Femur (tissue), 1 donor: Measurements from ENCODE around the gene ALDH4A1.

Source experiments
- DNase-seq: peaks from one replicate; pipeline ENCODE4 v3.0.0-alpha.2; 2017

ALDH4A1 gene

DNA sequence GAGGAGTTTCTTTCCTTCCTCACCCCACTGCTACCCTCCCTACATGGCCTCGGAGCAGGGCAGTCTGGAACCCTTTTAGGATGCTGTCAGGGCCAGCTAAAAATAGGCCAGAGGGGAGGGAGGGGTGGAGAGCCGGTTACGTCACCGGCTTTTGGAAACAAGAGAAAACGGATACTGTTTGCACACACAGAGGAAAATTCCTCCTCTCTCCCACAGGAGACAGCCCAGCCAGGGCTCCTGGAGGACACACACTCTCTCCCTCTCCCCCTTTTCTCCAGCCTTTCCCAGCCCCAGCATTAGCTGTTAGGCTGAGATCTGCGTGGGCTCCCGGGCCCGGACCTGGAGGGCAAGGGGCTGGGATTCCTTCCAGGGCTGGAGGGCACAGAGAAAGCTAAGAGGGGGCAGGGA is 20.0 kb upstream of the ALDH4A1 start:
- peak; percentile 94 for DNase-seq

GRCh38 chr1:18921516-18922251 is 19.3 kb upstream of the ALDH4A1 start:
- no peak for DNase-seq

- no peak for DNase-seq
Measured at GRCh38 chr1:18920931-18921330, 18.6 kb upstream of the ALDH4A1 start.

DNA sequence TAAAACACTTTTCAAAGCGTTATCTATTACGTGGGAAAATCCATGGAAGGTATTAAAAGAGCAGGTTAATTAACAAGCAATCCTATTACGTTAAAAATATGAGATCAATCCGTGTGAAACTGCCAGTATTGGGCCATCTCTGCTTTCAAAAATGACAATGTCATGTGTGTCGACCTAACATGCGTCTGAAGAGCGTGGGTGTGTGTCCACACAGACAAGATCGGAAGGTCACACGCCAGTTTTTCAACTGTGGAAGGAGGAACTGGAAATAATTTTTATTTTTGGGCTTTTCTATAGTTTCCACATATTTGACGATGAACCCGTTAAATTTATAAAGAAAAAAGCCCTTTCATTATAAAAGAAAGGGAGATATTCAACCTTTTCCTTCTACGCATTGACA is 17.6 kb upstream of the ALDH4A1 start:
- DNase-seq: no peak

DNA sequence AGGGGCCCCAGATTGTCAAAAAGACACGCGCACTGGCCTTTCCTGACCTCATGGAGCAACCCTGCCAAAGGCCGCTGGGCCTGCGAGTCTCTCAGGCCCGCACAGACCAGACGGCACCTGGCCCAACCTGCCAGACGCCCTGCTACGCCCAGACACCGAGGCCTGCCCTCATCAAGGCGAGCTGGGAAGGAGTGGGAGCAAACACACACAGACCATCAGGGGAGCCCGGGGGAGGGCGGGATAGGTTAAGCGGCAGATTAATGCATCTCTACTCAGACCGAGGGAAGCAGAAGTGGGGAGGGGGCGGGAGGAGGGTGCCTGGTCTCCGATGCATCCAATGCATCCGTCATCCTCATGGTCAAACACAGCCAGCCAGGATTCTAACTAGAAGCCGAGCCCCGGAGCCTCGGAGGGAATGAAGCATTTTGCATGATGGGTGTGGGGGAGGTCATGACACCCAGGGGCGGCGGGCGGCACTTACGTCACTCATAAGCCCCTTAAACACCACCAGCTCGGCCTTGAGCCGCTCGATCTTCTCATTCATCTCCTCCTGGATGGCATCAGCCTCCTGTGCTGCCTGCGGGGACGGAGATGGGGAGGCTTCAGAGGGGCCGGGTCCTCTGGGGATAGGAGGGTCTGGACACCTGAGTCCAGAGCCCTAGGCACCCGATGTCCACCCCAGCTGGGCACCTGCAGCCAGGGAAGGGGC is 17.0 kb upstream of the ALDH4A1 start:
- no peak for DNase-seq

- no peak for DNase-seq
Measured at GRCh38 chr1:18918417-18918816, 16.1 kb upstream of the ALDH4A1 start.

DNA sequence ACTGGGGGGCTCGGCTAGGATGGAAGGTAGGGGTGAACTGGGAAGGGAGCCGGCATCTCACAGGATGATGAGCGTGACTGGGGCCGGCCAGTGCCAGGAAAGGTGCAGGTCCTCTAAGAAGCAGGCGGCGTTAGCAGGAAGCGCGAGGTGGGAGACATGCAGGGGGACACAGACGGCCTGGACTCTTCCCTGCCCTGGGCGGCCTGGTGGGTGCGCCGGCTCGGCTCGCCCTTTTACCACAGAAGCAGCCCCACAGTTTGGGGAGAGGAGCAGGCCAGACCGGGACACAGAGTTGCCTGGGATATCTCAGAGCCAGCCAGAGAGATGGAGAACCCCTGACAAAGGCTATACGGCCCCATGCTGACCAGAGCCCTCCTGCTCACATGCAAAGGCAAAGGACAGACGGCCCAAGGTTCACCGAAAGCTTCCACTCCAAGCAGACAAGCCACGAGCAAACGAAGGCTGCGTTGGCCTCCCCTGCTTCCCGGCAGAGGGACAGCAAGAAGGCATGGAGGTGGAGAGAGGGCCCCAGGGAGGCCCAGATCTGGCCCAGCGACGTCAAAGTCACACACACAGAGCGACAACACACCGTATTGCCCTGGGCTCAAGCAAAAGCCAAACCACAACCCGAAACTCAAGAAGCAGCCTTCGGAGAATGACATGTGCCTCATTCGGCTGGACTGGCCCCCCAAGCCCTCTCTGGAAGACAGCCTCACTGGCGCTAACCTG is 14.9 kb upstream of the ALDH4A1 start:
- no peak for DNase-seq

DNA sequence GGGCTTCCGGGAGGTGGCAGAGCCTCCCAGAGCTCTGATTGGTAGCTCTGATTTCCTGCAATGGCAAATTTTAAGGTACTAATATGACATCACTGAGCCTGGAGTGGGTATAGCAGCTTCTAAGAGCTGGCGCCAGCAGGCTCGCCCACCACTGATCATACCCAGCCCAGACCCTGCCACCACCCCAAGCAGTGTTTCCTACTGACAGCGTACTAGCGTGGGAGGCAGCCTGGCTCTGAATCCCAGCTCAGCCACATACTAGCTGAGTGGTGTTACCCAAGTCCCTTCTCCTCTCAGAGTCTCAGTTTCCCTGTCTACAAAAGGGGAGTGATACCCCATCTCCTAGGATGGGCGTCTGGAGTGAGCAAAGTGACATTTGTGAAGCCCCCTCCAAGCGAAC is 13.0 kb upstream of the ALDH4A1 start:
- no peak for DNase-seq

GRCh38 chr1:18913065-18913835 is 10.9 kb upstream of the ALDH4A1 start:
- DNase-seq: peak; percentile 81

DNA sequence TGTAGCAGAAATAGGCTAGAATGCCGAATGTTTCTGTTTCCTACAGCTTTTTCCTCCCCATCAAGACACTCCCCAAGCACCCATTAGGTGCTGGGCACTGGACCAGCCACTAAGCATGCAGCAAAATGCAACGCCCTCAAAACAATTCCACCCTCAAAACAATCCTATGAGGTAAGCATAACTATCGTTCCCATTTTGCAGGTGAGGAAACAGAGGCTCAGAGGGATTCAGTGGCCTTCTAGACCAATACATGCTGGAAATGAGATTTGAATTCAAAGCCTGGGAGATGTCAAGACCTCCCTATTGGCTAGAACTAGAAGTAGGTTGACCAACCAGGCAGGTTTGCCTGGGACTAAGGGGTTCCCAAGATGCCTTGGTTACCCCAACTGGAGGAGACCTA is 10.2 kb upstream of the ALDH4A1 start:
- no peak for DNase-seq

- no peak for DNase-seq
Measured at GRCh38 chr1:18908911-18909771, 6.8 kb upstream of the ALDH4A1 start.

- DNase-seq: no peak
Measured at GRCh38 chr1:18907917-18908845, 5.8 kb upstream of the ALDH4A1 start.

- DNase-seq: peak; percentile 77
Measured at GRCh38 chr1:18907021-18907916, 4.9 kb upstream of the ALDH4A1 start.

DNA sequence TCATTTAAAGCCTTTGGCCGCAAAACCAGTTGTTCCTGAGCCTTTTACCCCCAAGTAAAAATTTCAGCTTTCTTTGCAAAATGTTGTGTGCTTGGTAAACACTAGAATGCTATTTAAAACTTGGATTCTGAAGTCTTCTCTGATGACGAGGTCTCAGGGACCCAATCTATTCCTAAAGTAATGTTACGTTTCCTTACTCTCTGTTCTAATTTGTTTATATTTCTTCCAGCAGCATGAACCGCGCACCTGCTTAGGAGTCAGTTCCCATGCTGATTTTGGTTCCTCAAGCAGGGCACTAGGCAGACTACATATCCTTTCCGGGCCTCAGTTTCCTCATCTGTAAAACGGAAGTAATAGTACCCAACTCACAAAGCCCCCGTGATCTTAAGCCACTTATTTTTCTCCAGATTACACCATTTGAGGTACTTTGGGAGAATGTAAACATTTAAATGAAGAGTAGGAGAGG is 969 bp upstream of the ALDH4A1 start:
- no peak for DNase-seq

GRCh38 chr1:18901952-18902522 is 318 bp downstream of the ALDH4A1 start:
- DNase-seq: peak; percentile 55

DNA sequence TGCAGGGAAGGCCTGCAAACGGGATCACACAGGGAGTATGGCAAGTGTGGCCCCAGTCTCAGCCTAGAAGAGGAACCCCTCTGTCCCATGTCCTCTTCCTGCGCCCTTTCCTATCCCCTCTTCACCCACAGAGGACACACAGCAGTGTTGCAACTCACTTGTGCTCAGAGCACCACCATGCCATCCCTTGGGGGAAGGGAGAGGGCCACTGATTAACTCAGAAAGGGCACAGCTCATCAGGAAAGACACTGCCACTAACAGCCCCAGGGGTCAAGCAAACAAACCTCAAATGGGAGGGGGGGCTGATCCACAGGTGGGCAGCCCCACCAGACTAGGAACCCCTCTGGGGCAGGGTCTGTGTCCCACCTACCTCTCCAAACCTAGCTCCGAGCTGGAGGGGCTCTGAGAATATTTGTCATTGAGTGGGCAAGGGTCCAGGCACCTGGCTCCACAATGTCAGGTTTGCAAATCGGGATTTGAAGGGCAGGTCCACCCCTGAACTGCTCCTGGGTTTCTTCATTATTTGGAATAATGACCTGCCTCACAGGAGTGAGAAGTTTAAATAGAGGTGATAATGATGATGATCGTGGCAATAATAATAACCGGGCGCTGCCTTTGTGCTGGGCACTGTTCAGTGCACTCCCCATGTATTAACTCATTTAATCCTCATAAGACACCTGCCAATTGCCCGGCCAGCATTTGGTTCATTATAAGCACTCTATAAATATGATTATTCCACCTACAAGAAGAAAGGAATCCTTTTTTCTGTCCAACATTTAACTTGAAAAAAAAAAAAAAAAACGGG is 1.0 kb downstream of the ALDH4A1 start:
- DNase-seq: no peak

GRCh38 chr1:18900303-18900841 is 2.0 kb downstream of the ALDH4A1 start:
- DNase-seq: no peak
